NCI-H1105 (cell line): ENCODE measurements around the gene COL18A1.

Source experiments
- DNase-seq: peaks from one replicate; lab custom pipeline; 2025; lab: John Stamatoyannopoulos, UW

Gene COL18A1

DNA sequence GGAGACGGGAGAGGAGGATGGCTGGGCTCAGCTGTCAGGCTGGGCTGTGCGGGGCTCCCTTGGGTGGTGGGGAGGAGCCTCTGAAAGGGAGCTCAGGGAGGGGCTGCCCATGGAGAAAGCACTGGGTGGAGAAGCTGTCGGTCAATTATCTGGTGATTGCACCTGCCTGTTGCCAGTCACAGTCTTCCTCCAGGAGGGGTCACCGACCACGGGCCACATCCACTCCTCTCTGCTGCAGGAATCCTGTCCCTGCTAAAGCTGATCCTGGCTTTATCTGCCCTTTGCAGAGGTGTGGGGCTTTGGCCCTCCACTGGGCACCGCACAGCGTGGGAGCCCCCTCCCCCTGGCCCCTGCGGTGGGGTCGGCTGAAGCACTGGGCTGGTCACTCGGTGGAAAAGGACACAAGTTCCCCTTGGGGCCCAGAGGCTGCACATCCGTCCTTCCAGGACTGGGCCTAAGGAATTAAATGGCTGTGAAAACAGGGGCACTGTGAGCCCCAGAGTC is 21.8 kb upstream of the COL18A1 start:
- no peak for DNase-seq

DNA sequence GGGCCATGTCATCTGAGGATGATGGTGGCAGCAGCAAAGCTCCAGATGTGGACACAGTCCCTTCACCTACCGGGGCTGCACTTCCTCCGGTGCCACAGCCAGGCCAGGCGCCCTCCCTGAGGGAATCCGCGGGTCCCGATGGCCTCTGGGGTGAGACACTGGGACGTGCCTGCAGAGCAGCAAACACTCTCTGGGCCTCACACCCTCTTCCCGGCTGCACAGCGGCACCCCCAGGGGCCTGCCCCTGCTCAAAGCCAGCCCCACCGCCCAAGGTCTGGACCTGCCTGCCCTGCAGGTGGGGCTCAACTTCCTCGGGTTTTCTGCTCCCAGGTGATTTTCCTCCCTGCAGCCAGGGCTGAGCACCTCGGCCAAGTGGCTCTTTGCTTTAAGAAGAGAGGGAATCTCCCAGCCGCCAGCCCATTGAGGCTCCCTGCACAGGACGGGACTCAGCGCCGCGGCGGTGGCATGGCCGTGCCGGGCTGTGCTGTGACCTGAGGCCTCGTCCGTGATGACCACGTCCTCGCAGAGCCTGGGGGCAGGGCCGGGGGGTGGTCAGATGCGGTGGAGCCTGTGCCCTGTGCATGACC is 21.3 kb upstream of the COL18A1 start:
- no peak for DNase-seq

DNA sequence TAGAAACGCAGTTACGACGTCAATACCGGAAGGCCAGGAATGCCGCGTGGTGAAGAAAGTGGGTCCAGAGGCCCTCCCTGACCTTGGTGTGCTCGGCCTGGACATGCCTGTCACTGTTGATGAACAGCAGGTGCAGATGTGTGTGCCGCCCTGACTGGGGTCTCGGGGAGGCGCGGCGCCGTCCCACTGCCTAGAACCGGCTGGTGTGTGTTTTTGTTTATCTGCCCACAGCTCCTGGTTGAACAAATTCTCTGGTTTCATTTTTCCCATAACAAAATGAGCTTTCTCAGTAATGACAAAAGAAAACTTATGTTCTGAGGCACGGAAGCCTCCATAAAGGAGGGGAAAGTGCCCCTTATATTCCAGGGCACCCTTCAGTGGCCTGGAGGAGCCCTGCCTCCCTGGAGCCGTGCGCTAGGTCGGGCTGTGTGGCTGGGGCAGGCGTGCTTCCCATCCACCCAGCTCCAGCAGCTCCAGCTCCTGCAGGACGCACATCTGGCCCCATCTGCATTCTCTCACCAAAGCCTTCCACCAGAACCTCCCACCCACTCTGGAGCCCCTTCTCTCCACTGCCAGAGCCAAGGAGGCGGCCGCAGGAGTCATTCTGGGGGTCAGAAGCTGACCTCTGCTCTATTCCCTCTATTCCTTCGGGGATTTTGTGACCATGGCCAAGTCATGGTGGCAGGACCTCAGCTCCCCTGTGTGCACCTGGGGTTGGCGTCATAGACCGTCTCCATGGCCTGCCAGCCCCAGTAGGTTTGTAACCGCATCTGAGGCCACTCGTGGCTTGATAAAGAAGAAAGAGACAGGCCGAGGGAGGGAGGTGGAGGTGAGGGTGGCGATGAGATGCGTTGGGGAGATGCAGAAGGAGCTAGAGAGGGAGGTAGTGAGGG is 20.1 kb upstream of the COL18A1 start:
- DNase-seq, result no peak

DNA sequence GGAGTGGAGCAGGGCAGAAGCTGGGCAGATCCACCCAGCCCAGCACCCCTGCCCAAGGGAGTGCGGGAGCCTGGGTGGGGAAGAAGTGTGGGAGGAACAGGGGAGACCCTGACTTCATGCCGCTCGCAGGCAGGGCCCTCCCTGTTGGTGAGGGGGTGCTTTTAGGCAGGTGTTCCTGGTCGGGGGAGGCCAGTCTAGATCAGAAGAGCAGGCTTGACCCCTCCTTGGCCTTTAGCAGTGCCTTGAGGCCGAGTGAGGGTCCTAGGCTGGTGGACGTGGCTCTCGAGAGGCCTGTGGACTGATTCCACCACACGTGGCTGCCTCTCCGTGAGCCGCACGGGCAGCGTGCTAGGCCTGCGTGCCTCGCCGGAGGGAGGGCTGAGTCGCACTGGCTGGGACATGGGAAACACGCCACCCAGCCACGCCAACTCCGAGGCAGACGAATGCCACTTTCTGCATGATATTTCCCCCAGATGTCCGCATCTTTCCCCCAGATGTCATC is 19.4 kb upstream of the COL18A1 start:
- no peak for DNase-seq

DNA sequence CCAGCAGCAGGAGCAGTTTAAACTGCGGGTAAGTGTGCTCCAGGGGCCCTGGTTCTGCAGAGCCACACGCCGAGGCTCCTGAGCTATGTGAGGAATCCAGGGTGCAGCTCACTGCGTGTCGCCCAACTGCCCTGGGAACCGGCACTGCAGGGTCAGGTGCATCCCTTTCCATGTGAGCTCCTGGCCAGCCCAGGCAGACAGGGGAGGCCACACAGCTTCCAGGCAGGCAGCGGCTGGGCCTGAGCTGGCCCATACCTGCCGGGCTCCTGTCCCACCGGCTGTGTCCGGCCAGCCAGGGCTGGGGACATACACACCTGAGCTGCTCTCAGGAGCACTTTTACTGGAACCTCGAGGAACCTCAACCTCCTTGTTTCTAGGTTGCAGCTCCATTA is 18.6 kb upstream of the COL18A1 start:
- DNase-seq, result no peak

DNA sequence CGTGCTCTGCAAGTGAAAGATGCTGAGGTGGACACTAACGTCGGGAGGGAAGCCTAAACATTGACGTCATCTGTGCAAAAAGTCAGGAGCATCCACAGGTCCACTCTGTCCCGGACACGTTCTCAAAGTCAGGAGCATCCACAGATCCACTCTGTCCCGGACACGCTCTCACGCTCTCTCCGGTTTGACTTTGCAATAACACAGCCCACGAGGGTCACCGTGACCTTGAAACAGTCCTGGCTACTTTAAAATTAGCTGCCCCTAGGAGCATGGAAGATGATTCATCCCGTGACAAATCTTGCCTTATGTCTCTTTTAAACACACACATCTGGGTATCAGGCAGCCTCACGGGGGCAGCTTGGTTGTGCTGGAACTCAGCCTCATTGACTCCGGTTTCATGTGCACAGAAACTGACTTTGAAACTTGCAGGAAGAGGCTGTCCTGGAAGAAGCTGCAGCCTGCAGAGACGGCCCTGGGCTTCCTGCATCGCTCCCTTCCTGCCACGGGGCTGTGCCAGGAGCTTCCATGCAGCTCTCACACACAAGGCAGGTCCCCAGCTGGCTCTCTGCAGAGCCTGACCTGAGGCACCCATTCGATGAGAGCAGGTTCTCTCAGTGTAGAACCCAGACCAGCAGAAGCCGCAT is 18.1 kb upstream of the COL18A1 start:
- DNase-seq, result no peak

DNA sequence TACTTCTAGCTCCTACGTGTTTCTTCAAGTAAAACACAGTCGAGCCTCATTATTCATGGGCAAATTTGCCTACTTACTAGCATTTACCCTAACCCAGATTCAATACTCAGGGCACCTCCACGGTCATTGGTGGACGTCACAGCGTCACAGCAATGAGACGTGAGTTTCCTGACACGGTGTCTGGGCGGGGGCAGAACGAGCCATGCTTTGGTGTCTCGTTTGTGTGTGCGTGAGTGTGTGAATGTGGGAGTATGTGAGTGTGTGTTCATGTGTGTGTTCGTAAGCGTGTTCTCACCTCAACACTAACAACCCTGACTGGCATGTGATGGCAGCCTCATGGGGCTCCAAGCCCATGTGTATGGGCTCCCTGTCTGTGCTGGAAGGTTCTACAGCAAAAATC is 17.5 kb upstream of the COL18A1 start:
- DNase-seq, result no peak

DNA sequence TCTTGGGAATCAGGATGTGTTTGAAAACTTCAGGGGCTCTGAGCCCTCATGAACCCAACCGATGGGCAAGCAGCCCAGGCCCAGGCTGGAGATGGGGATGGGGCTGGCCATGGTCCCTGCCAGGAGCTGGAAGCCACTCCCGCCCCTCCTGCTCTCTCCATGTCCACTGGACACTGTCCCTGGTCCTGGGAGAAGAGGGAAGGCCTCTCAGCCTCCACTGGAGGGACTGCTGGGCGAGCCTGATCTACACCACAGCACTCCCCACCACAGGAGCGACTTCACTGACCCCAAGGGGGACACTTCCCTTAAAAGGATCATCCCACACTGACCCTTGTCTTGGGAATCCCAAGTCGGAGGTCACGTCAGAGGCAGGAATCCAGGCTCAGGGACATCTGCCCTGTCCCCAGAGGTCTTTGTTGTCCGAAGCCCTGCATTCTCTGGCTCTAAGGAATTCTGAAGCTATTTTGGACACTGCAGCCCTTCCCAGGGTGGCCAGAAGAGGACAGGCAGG is 16.9 kb upstream of the COL18A1 start:
- DNase-seq, result no peak

DNA sequence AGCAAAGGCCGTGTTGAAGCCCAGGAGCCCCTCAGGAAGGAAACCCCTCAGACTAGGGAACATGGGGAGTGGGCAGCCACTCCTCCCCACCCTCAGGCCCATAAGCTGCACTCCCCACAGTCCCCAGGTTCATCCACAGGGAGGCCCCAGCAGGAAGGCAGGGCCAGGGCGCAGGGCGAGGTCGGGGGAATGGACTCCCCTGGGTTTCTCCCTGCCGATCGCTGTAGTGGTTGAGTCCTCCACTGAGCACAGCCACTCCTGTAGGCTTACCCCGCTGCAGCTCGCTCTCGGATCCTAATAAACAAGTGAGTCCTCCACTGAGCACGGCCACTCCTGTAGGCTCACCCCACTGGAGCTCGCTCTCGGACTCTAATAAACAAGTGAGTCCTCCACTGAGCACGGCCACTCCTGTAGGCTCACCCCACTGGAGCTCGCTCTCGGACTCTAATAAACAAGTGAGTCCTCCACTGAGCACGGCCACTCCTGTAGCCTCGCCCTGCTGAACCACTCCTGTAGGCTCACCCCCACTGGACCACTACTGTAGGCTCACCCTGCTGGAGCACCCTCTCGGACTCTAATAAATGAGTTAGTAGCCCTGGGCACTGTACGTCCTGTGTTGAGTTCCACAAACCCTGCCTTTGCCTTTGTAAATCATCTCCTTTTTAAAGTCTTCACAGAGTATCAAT is 16.2 kb upstream of the COL18A1 start:
- DNase-seq, result no peak

DNA sequence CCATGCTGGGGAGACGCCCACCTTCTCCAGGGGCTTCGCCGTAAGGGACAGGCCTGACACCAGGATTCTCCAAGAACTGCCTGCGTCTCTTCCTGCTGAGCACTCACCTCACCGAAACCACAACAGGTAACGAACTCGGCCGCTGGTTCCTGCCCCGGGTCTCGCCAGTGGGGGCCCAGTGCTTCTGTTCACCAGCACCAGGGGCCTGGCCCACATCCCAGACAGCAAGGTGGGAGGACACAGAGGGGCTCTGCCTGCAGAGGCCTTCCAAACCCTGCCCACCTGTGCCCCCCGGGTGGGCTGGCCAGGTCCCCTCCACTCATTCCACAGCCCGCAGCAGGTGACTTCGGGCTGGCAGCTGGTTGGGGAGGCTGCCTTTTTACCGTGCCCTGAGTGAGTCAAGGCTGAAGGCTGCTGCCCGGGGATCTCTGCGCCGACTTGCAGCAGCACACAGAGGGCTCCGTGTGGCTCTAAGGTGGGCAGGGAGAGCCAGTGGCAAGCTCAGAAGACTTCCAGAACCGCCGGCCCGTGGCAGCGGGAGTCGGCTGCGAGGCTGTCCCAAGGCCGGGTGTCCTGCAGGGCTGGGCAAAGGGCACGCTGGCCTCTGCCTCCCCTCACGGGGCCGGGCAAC is 14.7 kb upstream of the COL18A1 start:
- no peak for DNase-seq

DNA sequence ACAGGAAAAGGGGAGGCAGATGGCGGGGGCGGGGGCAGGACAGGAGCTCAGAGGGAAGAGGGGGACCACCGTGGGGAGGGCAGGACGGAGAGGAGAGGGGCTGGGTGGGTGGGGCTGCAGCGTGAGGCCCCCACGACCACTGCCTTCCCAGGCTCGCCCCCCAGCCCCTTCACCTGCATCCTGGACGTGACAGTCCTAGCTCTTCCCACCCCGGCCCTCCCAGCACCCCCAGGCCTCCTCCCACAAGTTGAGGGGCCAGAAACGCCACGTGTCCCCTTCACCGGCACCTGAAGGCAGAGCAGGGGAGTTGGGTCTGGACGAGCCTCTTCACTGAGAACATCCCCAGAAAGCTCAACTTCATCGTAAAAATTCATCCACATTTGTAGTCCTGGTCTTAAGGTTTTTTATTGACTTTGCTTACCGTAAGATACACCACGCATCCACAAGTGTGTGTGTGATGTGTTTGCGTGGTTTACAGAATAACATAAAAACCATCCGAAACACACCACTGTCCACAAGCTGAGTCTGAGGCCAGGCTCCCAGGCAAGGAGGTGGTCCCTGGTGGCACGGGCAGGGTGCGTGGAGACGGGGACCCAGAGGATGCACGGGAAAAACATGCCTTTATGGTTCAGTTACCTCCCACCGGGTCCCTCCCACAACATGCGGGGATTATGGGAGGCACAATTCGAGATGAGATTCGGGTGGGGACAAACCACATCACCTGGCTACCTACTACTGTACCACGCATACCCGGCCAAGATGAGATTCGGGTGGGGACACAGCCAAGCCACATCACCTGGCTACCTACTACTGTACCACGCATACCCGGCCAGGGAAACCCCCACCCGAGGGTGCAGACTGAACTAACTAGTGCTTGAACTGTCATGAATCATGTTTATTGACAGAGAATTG is 13.9 kb upstream of the COL18A1 start:
- no peak for DNase-seq

DNA sequence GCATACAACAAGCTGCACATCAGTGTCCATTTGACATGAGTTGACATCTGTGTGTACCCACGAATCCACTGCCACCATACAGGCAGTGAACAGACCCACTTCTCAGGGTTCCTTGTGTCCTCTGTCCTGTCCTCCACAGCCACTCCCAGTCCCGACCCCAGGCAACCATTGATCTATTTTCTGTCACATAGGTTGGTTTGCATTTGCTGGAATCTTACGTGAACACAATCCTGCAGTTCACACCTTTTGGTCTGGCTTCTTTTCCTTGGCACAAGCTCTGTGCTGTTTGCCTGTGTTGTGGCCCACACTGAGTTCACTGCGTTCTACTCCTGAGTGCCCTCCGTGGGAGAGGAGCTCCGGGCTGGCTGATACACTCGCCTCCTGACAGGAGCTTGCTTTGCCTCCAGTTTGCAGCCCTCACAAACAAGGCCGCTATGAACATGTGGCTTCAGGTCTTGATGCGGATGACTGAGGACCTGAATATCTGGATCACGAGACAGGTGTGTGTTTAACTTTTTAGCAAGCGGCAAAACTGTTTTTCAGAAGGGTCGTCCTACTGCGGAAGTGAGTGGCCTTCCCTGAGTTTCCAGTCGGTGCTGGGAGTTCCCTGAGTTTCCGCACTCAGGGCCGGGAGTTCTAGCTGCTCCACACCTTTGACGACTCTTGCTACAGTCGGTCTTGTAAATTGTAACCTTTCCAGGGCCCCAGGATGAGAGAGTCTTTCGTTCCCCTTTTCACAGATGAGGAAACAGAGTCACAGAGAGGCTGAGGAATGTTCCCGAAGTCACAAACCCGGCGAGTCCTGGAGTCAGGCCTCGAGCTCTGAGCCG is 13.0 kb upstream of the COL18A1 start:
- DNase-seq, result no peak

DNA sequence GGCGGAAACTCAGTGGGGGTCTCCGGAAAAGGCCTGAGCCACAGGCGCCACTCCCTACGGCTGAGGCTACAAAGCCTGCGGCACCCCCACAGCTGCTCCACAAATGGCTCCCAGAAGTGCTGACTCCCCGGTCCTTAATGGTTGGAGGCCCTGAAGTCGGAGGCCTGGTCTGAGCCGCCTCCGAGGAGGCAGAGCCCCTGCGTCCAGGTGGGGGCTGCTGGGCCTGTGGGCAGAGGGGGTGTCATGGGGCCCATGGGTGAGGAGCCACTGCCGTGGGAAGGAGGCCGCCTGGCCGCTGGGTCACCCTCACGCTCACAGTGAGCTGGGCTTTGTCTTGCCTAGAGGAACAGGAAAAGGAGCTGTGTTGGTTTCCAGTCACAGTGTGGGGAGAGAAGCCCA is 12.4 kb upstream of the COL18A1 start:
- DNase-seq, result no peak

DNA sequence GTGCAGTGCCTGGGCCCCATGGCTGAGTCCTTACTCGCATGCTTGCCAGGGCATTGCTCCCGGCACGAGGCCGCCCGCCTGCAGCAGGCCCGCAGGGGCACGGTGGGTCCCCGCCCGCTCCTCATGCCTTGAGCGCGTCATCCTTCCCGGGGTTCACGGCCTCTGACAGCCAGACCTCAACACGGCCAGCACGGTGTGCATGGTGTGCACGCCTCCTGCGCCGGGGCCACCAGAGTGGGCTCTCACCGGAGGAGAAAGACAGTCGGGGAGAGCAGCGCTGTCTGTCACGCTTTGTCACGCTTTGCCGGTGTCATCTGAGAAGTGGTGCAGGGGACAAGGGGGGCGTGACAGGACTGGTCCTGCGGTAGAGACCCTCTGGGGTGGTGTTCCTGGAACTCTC is 11.9 kb upstream of the COL18A1 start:
- no peak for DNase-seq

DNA sequence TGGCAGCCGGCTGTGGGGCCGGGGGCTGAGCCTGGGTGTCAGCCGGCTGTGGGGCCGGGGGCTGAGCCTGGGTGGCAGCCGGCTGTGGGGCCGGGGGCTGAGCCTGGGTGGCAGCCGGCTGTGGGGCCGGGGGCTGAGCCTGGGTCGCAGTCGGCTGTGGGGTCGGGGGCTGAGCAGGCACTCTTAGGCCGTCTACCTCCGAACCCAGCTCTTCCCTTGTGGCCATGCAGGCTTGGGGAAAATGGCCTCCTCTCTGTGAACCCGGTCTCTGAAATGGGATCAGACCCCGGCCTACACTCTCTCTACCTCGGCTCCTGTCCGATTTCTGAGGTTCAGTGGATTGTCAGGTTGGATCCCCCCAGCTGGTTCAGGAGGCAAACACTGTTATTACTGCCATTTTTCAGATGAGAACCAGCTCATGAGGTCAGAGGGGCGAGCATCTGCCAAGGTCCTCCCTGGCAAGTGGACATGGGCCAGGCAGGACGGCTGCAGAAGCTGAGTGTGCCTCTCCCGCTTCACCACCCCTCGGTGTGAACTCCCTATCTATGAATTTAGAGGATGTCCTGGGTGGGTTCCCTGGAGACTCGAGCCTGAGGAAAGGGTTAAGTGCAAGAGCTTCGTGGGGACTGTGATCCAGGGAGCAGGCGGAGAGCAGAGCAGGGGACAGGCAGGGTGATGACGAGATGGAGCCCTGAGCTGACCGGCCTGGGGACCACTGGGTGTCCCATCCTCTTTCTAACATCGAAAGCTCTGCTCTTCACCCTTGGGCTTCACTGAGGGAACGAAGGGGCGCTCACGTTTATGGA is 10.9 kb upstream of the COL18A1 start:
- no peak for DNase-seq

DNA sequence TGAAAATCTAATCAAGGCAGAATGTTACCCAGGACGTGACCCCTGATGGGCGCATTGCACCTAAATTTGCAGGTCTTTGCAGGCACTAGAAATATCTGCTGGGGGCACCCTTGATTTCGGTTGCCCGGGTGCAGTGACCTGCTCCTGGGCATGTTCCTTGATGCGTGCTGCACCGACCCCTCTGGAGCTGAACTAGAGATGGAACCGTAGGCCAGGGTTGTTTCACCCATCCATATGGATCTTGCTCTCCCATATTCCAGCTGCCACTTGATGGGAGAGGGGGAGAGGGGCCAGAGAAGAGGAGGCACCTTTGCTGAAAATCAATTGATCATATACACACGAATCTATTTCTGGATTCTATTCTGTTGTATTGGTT is 8.4 kb upstream of the COL18A1 start:
- DNase-seq, result no peak

DNA sequence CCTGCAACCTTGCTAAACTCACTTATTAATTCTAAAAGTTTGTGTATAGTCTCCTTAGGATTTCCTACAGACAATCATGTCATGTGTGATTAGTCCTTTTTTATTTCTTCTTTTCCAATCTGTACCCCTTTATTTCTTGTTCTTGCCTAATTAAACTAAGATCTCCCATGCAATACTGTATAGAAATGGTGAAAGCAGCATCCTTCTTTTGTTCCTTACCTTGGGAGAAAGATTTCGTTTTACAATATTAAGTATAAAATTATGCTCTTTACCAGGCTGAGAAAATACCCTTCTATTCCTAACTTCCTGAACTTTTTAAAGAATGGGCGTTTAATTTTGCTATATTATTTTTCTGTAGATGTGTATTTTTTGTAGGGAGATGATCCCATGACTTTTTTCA is 7.6 kb upstream of the COL18A1 start:
- DNase-seq, result no peak

DNA sequence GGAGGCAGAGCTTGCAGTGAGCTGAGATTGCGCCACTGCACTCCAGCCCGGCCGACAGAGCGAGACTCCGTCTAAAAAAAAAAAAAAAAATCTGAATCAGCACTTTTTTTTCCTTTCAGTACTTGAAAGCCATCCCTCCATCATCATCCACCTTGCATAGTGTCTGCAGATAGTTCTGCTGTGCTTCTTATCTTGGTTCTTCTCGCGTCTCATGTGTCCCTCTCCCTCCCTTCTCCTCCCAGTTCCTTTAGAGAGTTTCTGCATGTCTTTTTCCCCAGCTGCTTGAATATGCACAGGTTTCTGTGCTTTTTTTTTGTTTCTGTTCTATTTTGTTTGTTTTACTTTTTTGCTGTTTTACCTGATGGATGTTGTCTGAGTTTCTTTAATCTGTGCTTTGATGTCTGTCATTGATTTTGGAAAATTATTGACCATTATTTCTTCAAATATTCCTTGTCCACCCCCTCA is 3.9 kb upstream of the COL18A1 start:
- no peak for DNase-seq
